Measurements from ENCODE around the gene ERBB3. TPM values are rescaled to one million over a fixed set of nuclear protein-coding genes. Genes with fewer than 3 reads are reported as not detected.

ERBB3 gene
- total and polyA plus RNA-seq, 9 donors = 0.72 to 20.6 (median 3.3) TPM

GRCh38 chr12:56134897-56135296, 54.9 kb downstream of the ERBB3 start:
- intact Hi-C loops (cut with DNase I) = no loop called here
- Histone ChIP-seq H3K36me3 (no peaks in the 10 kb centered on the region), H3K9me3 (no peaks in the 10 kb centered on the region), H3K27me3 (no peaks in the 10 kb centered on the region), H3K27ac (no peak overlapping the region), H3K4me3 (no peak overlapping the region), H3K4me1 (ENCODE audit: insufficient read depth) (no peaks in the 10 kb centered on the region)
- WGBS, 3 donors = 94 to 96% (median 95%) methylated on average over 6 of the region's 6 CpGs
- no peak for DNase-seq
- TF ChIP-seq CTCF (IDR thresholded peaks at IDR 0.05) = no peak
- no peak for TF ChIP-seq EP300 (IDR thresholded peaks at IDR 0.05)
- no peak for TF ChIP-seq POLR2A (IDR thresholded peaks at IDR 0.05)

- Histone ChIP-seq H3K36me3 (no peaks in the 10 kb centered on the region), H3K27me3 (no peaks in the 10 kb centered on the region), H3K27ac (no peak overlapping the region), H3K9me3 (no peaks in the 10 kb centered on the region), H3K4me1 (ENCODE audit: insufficient read depth) (no peaks in the 10 kb centered on the region), H3K4me3 (no peak overlapping the region)
- no peak for TF ChIP-seq POLR2A (IDR thresholded peaks at IDR 0.05)
- no peak for TF ChIP-seq EP300 (IDR thresholded peaks at IDR 0.05)
- no peak for TF ChIP-seq CTCF (IDR thresholded peaks at IDR 0.05)
- no peak for DNase-seq
- intact Hi-C loops (cut with DNase I) = no loop called here
- 94 to 95% (median 94%) methylated on average over 14 of the region's 14 CpGs for WGBS, 3 donors
These were observed 58.0 kb downstream of the ERBB3 start for GRCh38 chr12:56137853-56138571.

- Histone ChIP-seq H3K4me3 (no peak overlapping the region), H3K36me3 (no peaks in the 10 kb centered on the region), H3K9me3 (no peaks in the 10 kb centered on the region), H3K27me3 (no peaks in the 10 kb centered on the region), H3K27ac (no peak overlapping the region), H3K4me1 (ENCODE audit: insufficient read depth) (peaks cover 2% of the 10 kb centered on the region)
- DNase-seq = no peak
- intact Hi-C loops (cut with DNase I) = no loop called here
- 90 to 92% (median 90%) methylated on average over 19 of the region's 19 CpGs for WGBS, 3 donors
- TF ChIP-seq POLR2A (IDR thresholded peaks at IDR 0.05) = no peak
- TF ChIP-seq CTCF (IDR thresholded peaks at IDR 0.05) = no peak
- TF ChIP-seq EP300 (IDR thresholded peaks at IDR 0.05) = no peak
These were observed 62.2 kb downstream of the ERBB3 start for GRCh38 chr12:56141946-56142784.

- Histone ChIP-seq H3K27me3 (no peaks in the 10 kb centered on the region), H3K27ac (no peak overlapping the region), H3K4me1 (ENCODE audit: insufficient read depth) (peaks cover 4% of the 10 kb centered on the region), H3K9me3 (no peaks in the 10 kb centered on the region), H3K4me3 (no peak overlapping the region), H3K36me3 (no peaks in the 10 kb centered on the region)
- TF ChIP-seq CTCF (IDR thresholded peaks at IDR 0.05) (no peak), POLR2A (IDR thresholded peaks at IDR 0.05) (no peak)
- no peak for DNase-seq
- WGBS, 3 donors = 72 to 79% (median 76%) methylated on average over 4 of the region's 4 CpGs
- intact Hi-C loops (cut with DNase I) = no loop called here
These were observed 63.3 kb downstream of the ERBB3 start for GRCh38 chr12:56143217-56143616.
